GM21723 (cell line): ENCODE measurements around the gene ZIC5.

Experiments used
- ATAC-seq: cut with Tn5 transposase; IDR thresholded peaks from one replicate; pipeline ENCODE4 v1.9.1; 2021; ENCODE audit warnings: mild to moderate bottlenecking, moderate library complexity; ENCODE audit not compliant: unreplicated experiment

The ZIC5 gene

DNA sequence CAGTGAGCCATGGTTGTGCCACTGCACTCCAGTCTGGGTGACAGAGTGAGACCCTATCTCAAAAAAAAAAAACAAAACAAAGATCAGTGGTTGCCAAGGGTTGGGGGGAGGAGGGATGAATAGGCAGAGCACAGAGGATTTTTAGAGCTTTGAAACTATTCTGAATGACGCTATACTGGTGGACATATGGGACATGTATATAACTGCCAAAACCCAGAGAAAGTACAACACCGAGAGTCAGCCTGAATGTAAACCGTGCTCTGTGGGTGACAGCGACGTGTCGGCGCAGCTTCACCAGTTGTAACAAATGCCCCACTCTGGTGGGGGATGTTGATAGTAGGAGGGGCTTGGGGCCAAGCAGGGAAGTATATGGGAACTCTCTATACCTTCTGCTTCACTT lies 32.9 kb downstream of the ZIC5 start:
- ATAC-seq: no peak

DNA sequence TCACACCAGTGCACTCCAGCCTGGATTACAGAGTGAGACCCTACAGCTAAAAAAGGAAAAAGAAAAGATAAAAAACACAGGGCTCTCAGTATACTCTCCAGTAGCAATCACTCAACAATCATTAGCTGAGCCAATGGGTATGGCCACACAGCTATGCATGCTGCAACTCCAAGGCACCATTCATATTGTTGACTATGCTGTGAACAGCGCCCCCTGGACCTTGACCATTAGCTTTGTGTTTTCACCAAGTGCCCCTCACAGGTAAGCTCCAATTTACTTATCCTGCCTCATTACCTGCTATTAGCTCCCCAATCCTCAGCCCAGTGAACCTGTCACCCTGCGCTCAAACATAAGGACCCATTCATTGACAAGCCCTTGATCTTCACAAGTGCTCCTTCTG lies 35.8 kb downstream of the ZIC5 start:
- no peak for ATAC-seq

DNA sequence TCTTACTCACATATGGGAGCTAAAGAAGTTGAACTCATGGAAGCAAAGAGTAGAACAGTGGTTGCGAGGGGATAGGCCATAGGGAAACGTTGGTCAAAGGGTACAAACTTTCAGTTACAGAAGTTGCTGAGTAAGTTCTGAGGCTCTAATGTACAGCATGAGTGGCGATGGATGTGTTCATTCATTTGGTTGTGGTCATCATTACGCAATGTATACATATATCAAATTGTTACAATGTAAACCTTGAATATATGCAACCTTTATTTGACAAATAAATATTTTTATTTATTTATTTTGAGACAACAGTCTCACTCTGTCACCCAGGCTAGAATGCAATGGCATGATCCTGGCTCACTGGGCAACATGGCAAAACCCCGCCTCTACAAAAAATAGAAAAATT lies 38.7 kb downstream of the ZIC5 start:
- no peak for ATAC-seq

DNA sequence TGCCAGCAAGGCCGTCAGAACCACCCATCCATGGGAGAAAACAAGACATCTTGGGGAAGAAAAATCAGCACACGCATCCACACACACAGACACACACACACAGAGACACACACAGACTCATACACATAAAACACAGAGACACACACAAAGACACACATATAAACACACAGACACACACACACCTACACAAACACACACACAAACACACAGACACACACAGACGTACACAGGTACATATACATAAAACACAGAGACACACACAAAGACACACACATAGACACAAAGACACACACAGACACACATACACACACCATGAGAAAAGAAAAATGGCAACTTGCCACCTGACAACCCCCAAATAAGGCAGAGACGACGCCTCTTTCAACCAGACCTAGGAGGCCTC lies 40.6 kb downstream of the ZIC5 start:
- no peak for ATAC-seq

DNA sequence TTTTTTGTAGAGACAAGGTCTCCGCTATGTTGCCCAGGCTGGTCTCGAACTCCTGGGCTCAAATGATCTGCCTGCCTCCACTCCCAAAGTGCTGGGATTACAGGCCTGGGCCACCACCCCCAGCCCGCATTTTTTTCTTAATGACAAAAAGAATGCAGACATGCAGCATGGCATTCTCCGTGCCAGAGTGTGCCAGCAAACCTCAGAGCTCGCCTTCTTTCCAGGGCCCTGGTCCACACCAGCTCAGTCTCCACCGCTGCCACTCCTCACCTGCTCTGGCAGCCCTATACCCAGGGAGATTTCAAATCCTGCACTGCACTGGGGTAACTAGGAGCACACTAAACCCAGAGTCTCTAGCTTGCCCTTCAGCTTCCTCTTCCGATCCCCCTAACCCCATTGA lies 41.7 kb downstream of the ZIC5 start:
- ATAC-seq: no peak

DNA sequence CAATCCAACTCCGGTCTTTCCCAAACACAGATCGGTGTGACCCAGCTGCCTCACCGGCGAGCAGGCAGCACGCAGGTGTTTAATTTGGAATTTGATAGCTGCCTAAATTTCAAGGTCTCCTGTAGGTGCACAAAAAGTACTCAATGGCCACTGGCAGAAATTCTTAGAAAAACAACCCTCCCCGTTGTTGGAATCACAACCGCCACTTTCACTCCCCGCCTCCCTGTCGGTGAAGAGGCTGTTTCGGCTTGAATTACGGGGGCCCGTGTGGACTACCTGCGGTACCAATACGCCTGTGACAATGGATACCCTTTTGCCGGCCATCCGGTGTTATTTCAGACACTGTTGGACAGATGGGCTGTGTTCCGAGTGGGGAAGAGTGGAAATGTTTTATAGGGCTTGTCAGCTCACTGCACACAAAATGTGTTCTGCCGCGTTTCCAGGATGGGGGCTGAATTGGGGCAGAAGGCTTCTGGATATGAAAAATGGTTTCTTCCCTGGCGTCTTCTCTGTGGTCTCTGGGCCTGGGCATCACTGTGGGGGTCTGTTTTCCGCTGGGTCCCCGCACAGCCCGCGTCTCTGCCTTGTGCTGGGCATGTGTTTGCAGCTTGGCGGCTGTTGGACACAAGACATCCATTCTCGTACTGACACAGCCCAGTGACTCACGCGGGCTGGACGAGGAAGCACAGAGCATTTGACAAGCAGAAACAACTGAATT lies 45.4 kb downstream of the ZIC5 start:
- no peak for ATAC-seq

DNA sequence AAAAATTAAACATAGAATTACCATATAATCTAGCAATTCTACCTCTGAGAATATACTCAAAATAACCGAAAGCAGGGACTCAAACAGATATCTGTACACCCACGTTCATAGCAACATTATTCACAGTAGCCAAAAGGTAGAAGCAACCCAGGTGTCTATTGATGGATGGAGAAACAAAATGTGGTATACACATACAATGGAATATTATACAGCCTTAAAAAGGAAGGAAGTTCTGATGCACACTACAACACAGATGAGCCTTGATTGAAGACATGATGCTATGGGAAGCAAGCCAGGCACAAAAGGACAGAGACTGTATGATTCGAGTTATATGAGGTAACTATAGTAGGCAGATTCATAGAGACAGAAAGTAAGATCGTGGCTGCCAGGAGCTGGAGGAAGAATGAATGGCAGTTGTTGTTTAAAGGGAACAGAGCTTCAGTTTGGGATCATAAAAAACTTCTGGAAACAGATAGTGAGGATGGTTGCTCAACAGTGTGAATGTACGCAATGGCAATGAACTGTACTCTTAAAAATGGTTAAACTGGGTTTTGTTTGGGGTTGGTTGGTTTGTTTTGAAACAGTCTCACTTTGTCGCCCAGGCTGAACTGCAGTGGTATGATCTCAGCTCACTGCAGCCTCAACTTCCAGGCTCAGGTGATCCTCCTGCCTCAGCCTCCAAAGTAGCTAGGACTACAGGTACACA lies 47.5 kb downstream of the ZIC5 start:
- ATAC-seq: no peak

DNA sequence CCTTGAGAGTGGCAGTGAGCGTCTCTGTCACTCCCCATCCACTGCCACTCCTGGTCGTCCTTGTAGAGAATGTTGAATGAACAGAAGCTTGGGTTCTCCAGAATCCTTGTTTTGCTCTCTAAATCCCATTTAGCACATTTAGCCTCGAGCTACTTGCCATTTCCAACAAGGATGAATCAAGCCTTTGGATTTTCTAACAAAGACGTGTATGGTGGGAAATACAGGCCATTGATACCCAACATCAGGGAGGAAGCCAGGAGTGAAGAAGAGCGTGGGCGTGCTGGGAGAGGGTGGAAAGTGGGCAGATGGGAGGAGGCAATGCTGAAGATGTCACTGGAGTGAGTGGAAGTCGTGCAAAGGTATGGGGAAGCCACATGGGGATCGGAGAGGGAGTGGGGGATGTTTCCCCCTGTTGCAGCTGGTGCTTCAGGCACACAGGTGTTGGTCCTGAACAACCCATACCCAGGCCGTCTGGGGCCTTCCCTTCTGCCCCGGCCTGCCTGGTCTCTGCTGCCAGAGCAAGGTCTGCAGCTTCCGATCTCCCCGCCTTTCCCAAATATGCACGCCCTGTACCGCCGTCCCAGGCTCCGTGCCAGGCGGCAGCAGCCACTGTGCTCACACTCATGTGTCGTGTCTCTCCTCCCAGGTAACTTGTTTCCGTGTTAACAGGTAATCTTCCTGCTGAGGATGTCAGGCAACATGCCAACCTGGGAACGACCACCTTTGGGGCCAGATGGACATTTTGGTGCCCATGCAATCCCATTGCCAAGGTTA lies 48.7 kb downstream of the ZIC5 start:
- no peak for ATAC-seq

DNA sequence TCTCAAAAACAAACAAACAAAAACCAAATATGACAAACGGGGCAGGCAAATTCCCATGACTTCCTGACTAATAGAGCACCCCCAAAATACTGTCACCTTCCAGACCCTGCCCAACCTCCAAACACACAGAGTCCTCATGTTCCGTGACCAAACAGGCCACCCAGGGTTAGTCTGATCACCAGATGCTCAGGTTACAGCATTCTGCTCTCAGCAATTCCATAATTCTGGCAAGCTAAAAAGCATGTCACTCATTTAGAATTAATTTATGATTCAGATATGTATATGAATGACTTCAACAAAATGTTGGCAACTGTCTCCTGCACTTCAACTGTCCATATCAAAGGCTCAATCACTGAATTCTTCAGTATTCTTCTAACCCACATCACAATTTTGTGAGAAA lies 52.4 kb downstream of the ZIC5 start:
- ATAC-seq: no peak

DNA sequence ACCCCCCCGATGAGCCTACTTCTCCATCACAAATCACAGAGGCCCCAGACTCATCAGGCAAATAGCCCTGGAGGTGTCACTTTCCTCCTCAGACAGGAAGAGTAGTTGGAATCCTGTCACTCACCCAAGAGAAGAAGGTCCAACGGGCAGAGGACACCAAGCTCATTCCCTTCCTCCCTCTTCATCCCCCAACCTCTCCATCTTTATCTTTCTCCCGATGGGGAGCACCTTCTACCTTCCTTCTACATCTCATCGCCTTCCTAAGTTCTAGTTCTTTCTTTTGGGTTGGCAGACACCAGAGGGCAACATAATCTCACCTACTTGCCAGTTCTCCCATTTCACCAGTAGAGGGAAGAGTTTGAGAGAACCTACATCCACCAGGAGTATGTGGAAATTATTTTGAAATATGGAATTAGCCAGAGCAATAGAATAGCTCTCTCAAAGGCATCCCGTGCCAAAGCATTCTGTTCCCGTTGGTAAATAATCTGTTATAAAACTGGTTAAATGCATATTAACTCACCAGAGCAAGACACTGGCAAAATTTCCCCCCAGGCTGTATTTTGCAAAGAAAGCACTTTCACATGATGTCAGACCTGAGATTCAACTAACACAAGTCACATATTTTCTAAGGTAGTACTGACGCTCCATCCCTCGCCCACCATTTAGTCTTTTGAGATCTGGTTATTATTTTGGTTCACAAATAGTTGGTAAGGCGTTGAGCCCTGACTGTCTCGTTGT lies 55.0 kb downstream of the ZIC5 start:
- ATAC-seq: peak; percentile 89

DNA sequence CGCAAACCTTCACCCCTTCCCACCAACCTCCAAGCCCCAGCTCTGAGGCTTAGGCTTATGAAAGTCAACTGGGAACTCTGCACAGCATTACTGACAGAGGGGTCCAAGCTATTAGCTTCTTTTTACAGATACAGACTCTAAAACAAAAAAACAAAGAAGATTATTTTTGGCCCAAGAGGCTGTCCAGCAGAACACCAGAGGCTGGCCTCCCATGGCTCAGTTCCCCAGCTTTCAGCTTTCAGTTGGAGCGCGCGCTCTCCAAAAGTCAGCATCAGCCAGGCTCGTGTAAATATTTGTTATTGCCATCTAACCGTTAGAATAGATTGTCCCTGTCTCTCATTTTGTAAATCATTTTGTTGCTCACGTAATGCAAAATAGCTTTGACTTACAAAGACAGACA lies 58.4 kb downstream of the ZIC5 start:
- no peak for ATAC-seq
